SU-DHL-6 (cell line): ENCODE measurements around the gene BMP2K.

Experiments used
- H2AFZ ChIP-seq: fragments of 200-600 bp; sonication (generic); 2 replicates; pipeline ENCODE4 v1.6.1; 2014; ENCODE audit warnings: low read depth, mild to moderate bottlenecking, moderate library complexity, mixed read lengths, antibody characterized with exemption, low read length; ENCODE audit not compliant: severe bottlenecking
- H3F3A ChIP-seq: fragments of 200-600 bp; shearing (Covaris generic); 2 replicates; pipeline ENCODE4 v1.6.0; 2016; ENCODE audit warnings: antibody characterized with exemption, mild to moderate bottlenecking; ENCODE audit not compliant: insufficient read depth
- H3K27ac ChIP-seq: fragments of 200-600 bp; sonication (generic); 2 replicates; pipeline ENCODE4 v1.5.1; 2016; ENCODE audit warnings: low read depth, mild to moderate bottlenecking, low read length, moderate library complexity, mixed read lengths
- H3K27me3 ChIP-seq: fragments of 200-600 bp; sonication (generic), shearing (Covaris generic); 2 replicates; pipeline ENCODE4 v1.6.0; 2014; ENCODE audit warnings: mild to moderate bottlenecking, low read length
- H3K36me3 ChIP-seq: fragments of 200-600 bp; sonication (generic); 2 replicates; pipeline ENCODE4 v1.6.1; 2014; ENCODE audit warnings: mild to moderate bottlenecking, low read length, mixed read lengths
- H3K4me2 ChIP-seq: fragments of 300-600, 200-600 bp; shearing (Covaris generic), sonication (generic); 2 replicates; pipeline ENCODE4 v1.6.0; 2014; ENCODE audit warnings: low read length, low read depth, mild to moderate bottlenecking; ENCODE audit not compliant: poor library complexity, severe bottlenecking
- H3K4me3 ChIP-seq: fragments of 200-600 bp; sonication (generic); 2 replicates; pipeline ENCODE4 v1.5.1; 2014; ENCODE audit warnings: antibody characterized with exemption, low read length, mild to moderate bottlenecking, mixed read lengths; ENCODE audit not compliant: insufficient read depth, poor library complexity, severe bottlenecking
- H3K79me2 ChIP-seq: fragments of 200-600 bp; sonication (generic); 2 replicates; pipeline ENCODE4 v1.6.1; 2014; ENCODE audit warnings: mild to moderate bottlenecking, low read length, moderate library complexity; ENCODE audit not compliant: insufficient read depth
- H3K9ac ChIP-seq: fragments of 200-600 bp; sonication (generic); 2 replicates; pipeline ENCODE4 v1.7.0; 2014; ENCODE audit warnings: mild to moderate bottlenecking, low read length
- H3K9me2 ChIP-seq: fragments of 200-600 bp; sonication (generic); replicated peaks from 2 replicates; pipeline ENCODE4 v1.6.1; 2014; ENCODE audit warnings: low read length; ENCODE audit not compliant: insufficient read depth
- H3K9me3 ChIP-seq: fragments of 200-600 bp; sonication (generic); 2 replicates; pipeline ENCODE4 v1.6.1; 2014; ENCODE audit warnings: low read length, mixed read lengths; ENCODE audit not compliant: insufficient read depth
- H4K20me1 ChIP-seq: fragments of 200-600 bp; sonication (generic); 2 replicates; pipeline ENCODE4 v1.6.1; 2014; ENCODE audit warnings: low read depth, mild to moderate bottlenecking, antibody characterized with exemption, low read length, moderate library complexity, mixed read lengths
- CTCF ChIP-seq: fragments of 200-600 bp; sonication (generic); IDR thresholded peaks from one replicate; pipeline ENCODE4 v1.5.1; 2017; ENCODE audit warnings: antibody characterized with exemption, mild to moderate bottlenecking, low read length, moderate library complexity; ENCODE audit not compliant: insufficient read depth, poor library complexity, severe bottlenecking
- EZH2phosphoT487 ChIP-seq: fragments of 200-600 bp; sonication (generic), shearing (Covaris generic); conservative IDR thresholded peaks from 2 replicates; pipeline ENCODE4 v1.6.1; 2018; ENCODE audit warnings: mild to moderate bottlenecking, antibody characterized with exemption, low read length, moderate library complexity, mixed read lengths

BMP2K gene

DNA sequence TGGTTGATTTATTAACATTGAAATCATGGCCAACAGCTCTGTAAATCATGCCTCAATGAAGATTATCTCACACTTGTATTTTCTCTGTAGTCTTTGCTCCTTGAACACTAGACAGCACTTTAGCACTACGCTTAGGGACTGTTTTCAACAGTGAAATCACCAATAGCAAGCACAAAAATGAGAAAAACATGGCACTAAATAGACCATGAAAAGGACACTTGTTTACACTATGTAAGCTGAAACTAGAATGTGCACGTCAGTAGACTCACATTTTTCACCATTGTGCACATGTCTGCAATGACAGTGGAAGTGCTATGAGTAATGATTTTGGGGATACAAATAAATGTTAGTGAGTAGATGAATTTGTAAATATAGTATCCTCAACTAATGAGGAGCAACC, 3.1 kb downstream of the BMP2K start:
- Histone ChIP-seq H3K9me3 (no peaks in the 10 kb centered on the region), H3K4me2 (peak overlapping the region; percentile 90), H2AFZ (no peak overlapping the region), H4K20me1 (0 out of 2 replicates have a peak, but pooled peaks cover 8% of the 10 kb centered on the region), H3F3A (0 out of 2 replicates have a peak, but pooled peaks cover 4% of the 10 kb centered on the region), H3K27ac (no peak overlapping the region), H3K9ac (no peak overlapping the region), H3K79me2 (peaks cover 54% of the 10 kb centered on the region), H3K36me3 (no peaks in the 10 kb centered on the region), H3K9me2 (no peaks in the 10 kb centered on the region), H3K4me3 (no peak overlapping the region), H3K27me3 (no peaks in the 10 kb centered on the region)
- no peak for TF ChIP-seq CTCF
- no peak for TF ChIP-seq EZH2phosphoT487

DNA sequence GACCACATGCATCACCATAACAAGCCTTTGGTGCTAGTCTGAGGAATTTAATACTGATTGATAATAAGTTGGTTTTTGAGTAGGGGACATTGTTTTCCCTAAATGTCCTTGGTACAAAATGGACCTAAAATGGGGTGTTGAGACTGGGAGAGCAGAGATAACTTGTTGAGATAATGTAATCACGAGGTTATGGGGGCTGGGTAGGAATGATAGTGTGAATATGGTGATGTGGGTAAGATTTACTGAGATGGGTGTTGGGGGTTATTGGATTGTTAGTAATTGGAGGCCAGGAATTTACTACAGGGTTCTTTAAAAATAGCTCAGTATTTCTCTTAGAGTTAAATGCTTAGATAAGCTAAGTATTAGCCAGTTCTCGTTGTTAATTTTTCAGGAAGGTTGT, 3.9 kb downstream of the BMP2K start:
- Histone ChIP-seq H3F3A (no peaks in the 10 kb centered on the region), H3K36me3 (no peaks in the 10 kb centered on the region), H3K79me2 (peaks cover 59% of the 10 kb centered on the region), H2AFZ (no peak overlapping the region), H3K9ac (no peak overlapping the region), H4K20me1 (0 out of 2 replicates have a peak, but pooled peaks cover 8% of the 10 kb centered on the region), H3K27me3 (no peaks in the 10 kb centered on the region), H3K9me3 (no peaks in the 10 kb centered on the region), H3K9me2 (no peaks in the 10 kb centered on the region), H3K27ac (no peak overlapping the region), H3K4me3 (no peak overlapping the region), H3K4me2 (no peak overlapping the region)
- TF ChIP-seq EZH2phosphoT487 (no peak), CTCF (no peak)

DNA sequence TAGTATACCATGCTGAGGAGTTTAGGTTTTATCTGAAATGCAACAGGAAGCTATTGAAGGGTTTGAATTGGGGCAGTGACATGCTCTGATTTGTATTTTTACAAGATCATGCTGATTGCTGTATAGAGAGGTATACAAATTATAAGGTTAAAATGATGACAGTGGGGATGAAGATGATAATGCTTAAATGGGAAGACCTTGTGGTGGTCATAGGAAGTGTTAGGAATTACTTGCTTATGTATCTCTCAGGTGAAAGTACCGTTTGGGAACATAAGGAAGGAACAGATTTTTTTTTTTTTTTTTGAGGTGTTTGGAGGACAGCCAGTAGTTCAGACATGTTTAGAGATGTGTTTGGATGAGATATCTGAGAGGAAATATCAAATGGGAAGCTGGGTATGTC, 5.0 kb downstream of the BMP2K start:
- Histone ChIP-seq H3K4me2 (no peak overlapping the region), H4K20me1 (0 out of 2 replicates have a peak, but pooled peaks cover 8% of the 10 kb centered on the region), H3K9me3 (no peaks in the 10 kb centered on the region)

More for the DNA sequence above, 5.0 kb downstream of the BMP2K start:
- no peak overlapping the region for H3K27ac ChIP-seq
- no peaks in the 10 kb centered on the region for H3K27me3 ChIP-seq
- no peak overlapping the region for H2AFZ ChIP-seq
- H3K36me3 ChIP-seq, result no peaks in the 10 kb centered on the region
- no peak overlapping the region for H3K9ac ChIP-seq
- H3F3A ChIP-seq, result no peaks in the 10 kb centered on the region
- no peaks in the 10 kb centered on the region for H3K9me2 ChIP-seq
- TF ChIP-seq CTCF (no peak), EZH2phosphoT487 (no peak)
- no peak overlapping the region for H3K4me3 ChIP-seq
- H3K79me2 ChIP-seq, result peaks cover 59% of the 10 kb centered on the region
